AG09309 (cell line): Measurements from ENCODE around the gene FRRS1.

ENCODE experiments used
- DNase-seq: peaks from one replicate; pipeline ENCODE4 v3.0.0-alpha.2; 2010; ENCODE audit warnings: low read depth
- H3K4me3 ChIP-seq: 2 replicates; pipeline ENCODE4 v1.5.1; 2011; ENCODE audit warnings: mild to moderate bottlenecking, low read depth, low read length, moderate library complexity; ENCODE audit not compliant: control insufficient read depth
- CTCF ChIP-seq: IDR thresholded peaks from 2 replicates; pipeline ENCODE4 v1.5.1; 2011; ENCODE audit warnings: mild to moderate bottlenecking, low read depth, low read length, inconsistent platforms; ENCODE audit not compliant: insufficient read depth, control insufficient read depth; ENCODE audit errors: missing control alignments

FRRS1 gene

GRCh38 chr1:99670583-99670982, 95.9 kb downstream of the FRRS1 start:
- TF ChIP-seq CTCF, result no peak
- H3K4me3 ChIP-seq, result no peak overlapping the region
- no peak for DNase-seq

DNA sequence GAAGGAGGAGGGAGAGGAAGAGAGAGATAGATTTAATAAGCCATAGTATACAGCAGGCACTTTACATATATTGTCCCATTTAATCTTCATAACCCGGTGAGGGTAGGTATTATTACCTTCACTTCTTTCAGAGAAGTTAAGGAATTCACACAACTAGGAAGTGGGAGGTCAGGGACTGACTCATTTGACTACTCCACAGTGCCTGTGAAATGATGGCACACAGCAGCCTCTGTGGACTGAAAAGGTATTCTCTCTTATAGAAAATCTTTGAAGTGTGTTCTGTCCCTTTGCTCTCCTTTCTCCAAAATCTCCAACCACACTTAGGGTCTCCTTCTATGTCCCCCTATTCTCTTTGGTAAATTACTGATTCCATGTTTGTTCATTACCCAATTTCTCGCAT, 96.6 kb downstream of the FRRS1 start:
- no peak overlapping the region for H3K4me3 ChIP-seq
- no peak for DNase-seq
- no peak for TF ChIP-seq CTCF

GRCh38 chr1:99669376-99669775, 97.1 kb downstream of the FRRS1 start:
- no peak overlapping the region for H3K4me3 ChIP-seq
- no peak for TF ChIP-seq CTCF
- DNase-seq, result no peak

DNA sequence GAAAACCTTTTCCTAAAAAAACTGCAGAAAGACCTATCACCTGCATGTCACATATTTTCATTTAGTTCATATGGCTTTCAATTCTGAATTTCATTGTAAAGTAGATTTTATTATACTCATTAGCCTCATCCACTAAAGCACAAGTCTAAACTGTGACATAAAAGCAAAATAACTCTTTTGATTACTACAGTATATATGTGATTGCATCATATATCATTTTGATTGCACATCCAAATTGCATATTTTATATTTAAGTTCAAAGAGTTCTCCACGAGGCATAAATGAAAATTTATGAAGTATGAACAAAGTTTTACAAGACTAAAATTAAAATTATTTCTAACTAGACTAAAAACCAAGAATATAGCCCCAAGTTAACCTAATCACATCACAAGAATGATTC, 101.2 kb downstream of the FRRS1 start:
- DNase-seq, result no peak
- no peak for TF ChIP-seq CTCF
- no peak overlapping the region for H3K4me3 ChIP-seq

- TF ChIP-seq CTCF, result no peak
- DNase-seq, result no peak
- H3K4me3 ChIP-seq, result no peak overlapping the region
Measured at GRCh38 chr1:99663501-99663900, 102.9 kb downstream of the FRRS1 start.

GRCh38 chr1:99662539-99663080, 103.8 kb downstream of the FRRS1 start:
- TF ChIP-seq CTCF, result no peak
- H3K4me3 ChIP-seq, result no peak overlapping the region
- peak; percentile 95 for DNase-seq

DNA sequence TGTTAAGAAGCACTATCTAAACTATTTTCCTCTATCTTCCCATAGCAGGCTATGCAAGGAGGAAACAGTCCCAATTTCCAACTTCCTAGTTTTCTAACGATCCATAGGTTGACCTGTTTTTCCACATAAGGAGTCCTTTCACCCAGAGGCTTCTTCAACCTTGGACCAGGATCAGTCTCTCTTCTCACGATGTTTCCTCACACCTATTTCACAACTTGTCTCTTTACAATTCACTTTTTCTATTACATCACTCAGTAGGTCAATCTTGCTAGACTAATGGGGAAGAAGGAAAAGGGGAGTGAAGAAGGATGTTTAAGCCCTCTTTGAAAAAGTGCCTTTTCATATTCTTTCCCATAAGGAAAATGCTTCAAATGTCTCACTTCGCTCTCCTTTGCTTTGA, 104.7 kb downstream of the FRRS1 start:
- no peak overlapping the region for H3K4me3 ChIP-seq
- TF ChIP-seq CTCF, result no peak
- no peak for DNase-seq
